ENCODE measurements around the gene DOLPP1.
"Not testable (repeated sequence)": the region's sequence is repeated elsewhere in the genome, so short reads cannot be mapped to it uniquely, and the experiment has no call there.

DOLPP1 gene, protein sequence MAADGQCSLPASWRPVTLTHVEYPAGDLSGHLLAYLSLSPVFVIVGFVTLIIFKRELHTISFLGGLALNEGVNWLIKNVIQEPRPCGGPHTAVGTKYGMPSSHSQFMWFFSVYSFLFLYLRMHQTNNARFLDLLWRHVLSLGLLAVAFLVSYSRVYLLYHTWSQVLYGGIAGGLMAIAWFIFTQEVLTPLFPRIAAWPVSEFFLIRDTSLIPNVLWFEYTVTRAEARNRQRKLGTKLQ

DNA sequence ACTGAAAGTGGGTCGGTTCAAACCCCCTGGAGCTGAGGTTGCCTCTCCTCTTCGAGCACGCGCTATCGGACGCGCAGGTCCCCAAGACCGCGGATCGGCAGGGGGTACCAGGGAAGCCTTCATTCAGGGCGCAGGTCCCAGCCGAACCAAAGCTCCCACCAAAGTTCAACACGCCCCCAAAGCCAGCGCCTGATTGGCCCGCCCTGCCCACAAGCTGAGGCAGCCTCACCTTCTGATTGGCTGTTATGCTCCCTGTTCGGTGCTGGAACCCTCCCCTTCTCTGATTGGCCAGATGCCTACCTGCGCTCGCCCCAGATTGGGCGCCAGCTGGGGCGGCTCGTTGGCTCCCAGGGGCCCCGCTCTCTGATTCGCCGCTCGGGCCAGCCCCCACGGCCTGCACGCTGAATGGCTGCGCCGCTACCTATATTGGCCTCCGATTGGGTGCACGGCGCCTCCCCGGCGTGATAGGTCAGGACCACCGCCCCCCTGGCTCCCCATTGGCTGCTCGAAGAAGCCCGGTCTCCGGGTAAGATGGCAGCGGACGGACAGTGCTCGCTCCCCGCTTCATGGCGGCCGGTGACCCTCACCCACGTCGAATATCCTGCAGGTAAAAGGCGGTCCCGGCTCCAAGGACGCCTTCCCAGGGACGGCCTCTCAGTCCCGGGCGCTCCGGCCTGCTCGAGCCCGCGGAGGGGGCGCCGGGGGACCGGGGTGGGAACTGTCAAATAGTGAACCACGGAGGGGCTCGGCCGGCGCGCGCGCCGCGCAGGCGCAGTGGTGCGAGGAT is at the start of gene DOLPP1:
Gene DOLPP1, plus strand, starts transcription at position 511 of the 787 bp plus-strand sequence. Its CDS starts 21 bp downstream, at position 532.
- DNase-seq (ENCODE audit: low spot score) = peak; percentile 99

DNA sequence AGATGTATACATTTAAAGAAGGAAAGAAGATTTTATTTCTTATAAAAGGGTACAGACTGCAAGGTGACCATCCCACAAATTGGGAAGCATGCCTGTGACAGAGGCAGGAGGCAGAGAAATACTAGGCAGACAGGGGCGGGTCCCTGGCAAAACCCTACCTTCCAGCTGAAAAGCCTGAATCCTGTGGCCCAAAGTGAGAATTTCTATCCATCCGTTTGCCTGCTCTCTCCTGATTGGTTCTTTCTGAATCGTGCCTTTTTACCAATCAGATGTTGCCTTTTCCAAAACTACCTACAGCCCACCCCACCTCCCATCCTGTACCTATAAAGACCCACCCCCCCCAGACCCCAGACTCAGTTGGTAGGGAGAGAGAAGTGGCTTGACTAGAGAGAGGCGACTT is 49.4 kb upstream of the DOLPP1 start:
- peak; percentile 6 for DNase-seq (ENCODE audit: low spot score)

DNA sequence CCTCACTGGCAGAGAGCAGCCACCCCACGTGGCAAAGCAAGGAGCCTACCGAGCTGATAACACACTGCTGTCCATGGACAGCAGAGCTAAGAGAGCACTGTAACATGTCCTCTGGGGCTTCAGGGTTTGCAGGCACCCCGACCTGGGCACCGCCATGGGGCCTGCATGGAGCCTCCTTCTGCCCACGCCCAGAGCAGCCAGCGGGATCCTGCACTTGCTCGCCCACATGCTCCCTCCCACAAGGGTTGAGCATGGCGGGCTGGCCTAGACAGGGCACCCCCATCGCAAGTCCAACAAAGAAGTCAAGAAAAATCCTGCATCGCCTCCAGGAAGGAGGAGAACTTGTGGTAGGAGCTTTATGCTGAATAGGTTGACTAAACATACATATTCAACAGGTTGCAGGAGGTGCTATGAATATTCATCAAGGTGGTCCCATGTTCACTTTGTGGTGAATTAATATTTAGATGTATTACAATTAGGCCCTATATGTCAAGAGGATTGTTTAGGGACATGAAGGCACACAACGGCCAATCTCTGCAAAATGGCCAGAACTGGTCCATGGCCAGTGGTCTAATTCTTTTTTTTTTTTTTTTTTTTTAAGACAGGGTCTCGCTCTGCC is 48.3 kb upstream of the DOLPP1 start:
- no peak for DNase-seq (ENCODE audit: low spot score)

DNA sequence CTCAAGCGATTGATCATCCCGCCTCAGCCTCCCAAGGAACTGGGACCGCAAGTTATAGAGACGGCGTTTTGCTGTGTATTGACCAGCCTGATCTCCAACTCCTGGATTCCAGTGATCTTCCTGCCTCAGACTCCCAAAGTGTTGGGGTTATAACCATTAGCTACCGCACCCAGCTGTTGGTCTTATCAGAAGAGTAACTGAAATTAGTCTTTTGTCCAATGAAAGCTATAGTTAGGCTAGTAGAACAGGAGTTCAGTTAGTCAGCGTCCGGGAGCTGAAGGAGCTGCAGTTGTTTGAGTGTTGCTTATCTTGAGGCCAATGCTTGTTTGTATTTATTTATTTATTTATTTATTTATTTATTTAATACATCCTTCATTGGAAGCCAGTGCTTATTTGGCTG is 47.7 kb upstream of the DOLPP1 start:
- no peak for DNase-seq (ENCODE audit: low spot score)

DNA sequence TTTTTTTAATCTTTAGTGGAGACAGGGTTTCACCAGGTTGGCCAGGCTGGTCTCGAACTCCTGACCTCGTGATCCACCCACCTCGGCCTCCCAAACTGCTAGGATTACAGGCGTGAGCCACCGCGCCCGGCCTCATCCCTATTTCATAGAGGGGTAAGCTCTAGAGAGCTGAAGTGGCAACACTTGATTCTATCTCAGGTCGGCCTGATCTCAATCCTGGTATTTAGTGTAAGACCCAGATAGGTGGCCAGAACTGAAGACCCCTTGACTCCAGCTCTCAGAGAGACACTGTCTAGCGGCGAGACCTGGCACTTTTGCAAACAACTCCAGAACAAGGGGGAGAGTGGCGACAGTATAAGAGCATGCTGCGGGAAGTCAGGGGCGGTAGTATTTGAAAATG is 45.1 kb upstream of the DOLPP1 start:
- not testable (repeated sequence) for DNase-seq (ENCODE audit: low spot score)

DNA sequence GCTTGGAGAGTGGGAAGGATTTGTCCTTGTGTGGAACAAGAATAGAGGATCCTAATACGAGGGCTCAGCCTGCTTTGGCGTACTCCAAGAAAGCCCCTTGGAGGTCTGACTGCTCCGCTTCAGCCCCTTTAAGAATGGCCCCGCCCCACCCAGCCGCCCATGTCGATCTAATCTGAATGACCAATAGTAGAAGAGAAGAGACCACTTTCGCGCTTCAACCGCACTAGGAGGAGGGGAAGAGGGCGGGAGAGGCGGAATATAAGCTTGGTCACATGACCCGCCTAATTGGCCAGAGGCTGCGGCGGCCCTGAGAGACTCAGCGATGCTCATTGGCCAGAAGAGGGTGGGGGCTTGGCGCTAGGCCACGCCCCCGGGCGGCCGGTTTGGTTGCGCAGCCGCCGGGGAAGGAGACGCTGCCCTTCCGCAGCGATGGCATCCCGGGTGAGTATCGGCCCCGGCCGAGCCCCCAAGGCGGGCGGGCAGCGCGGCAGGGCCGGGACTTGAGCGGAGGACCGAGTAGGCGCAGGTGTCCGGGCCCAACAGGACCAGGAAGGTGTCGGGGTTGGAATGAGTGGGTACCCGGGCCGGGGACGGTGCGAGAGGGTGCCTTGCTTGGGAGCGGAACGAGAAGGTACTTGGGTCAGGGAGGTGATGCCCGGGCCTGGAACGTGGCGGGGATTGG is 44.5 kb upstream of the DOLPP1 start, which contains the start of gene MIGA2:
Gene MIGA2, plus strand, starts transcription at position 386 of the 682 bp plus-strand sequence. CDS start 3,969 bp downstream, outside the sequence.
- DNase-seq (ENCODE audit: low spot score) = peak; percentile 99

DNA sequence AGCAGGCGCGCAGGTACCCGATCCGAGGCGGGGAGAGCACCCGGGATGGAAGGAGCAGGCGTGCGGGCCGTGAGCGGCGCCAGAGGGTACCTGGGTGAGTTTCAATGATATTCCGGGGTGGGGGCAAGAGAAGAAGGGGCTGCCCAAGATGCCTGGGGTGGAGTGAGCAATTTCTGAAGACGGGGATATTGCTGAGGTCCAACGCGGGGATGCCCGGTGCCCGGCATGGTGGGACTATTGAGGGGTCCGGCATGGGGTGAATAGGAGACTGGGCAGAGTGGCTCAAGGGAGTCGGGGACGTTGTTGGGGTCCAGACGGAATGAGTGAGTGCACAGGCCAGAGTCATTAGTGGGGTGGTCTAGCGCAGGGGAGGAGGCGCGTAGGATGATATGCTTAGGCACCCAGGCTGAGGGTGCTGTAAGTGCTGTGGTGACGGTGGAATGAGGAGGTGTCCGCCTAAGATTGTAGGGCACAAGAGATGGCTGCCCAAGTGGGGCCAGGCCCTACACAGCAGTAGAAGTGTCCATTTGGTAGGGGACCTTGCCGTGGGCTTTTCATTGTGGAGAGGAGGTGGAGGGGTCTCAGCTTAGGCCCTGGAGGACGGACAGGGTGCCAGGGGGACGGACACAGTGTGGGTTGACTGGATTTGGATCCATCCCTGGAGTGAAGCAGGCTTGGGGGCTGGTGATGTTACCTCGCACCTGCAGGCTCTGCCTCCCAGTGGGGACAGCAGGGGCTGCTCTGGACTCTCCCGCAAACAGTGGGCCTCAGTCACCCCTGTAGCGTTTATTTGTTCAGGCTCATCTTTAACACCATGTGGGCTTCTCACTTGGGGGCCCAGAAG is 43.8 kb upstream of the DOLPP1 start:
- DNase-seq (ENCODE audit: low spot score) = no peak

DNA sequence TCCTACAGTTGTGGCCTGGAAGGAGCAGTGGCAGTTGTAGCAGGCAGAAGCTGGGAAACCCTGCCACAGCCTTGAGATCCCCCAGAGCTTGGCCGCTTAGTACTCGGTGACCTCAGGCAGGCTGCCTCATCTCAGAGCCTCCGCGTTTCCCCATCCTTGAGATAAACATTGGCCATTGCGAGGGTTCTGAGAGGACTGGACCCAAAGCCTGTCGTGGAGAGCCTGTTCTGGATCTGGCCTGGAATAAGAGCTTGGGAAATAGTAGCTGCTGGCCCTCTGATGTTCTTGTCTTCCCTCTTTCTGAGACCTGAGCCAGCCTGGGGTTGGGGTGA is 43.2 kb upstream of the DOLPP1 start:
- DNase-seq (ENCODE audit: low spot score) = no peak

DNA sequence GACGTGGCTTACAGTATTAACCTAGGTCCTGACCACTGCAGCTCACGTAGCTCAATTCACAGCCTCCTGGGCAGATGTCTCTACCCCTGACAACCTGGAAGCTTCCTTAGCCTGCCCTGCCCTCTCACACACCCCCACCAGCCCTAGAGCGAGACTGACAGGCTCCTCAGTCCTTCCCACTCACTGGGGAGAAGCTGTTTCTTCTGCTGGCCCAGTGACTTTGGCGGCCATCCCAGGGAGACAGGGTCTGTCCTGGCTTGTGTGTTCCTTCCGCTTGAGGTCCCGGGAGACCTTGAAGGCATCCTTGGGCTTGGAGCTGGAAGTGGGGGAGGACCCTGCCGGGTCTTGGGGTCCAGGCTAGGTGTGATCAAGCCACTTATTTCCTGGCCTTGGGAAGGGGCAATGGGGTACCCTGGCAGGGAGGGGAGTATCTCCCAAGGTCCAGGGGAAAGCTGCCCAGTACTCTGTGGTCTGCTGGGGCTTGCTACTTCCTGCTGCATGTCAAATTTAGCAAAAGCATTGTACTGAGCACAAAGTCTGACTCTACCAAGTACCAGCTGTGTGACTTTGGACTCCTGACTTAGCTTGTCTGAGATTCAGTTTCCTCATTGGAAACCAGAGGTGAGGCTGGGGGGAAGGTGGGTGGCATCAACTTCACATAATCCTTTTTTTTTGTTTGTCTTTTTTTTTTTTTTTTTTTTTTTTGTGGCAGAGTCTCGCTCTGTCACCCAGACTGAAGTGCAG is 42.6 kb upstream of the DOLPP1 start:
- DNase-seq (ENCODE audit: low spot score) = no peak

DNA sequence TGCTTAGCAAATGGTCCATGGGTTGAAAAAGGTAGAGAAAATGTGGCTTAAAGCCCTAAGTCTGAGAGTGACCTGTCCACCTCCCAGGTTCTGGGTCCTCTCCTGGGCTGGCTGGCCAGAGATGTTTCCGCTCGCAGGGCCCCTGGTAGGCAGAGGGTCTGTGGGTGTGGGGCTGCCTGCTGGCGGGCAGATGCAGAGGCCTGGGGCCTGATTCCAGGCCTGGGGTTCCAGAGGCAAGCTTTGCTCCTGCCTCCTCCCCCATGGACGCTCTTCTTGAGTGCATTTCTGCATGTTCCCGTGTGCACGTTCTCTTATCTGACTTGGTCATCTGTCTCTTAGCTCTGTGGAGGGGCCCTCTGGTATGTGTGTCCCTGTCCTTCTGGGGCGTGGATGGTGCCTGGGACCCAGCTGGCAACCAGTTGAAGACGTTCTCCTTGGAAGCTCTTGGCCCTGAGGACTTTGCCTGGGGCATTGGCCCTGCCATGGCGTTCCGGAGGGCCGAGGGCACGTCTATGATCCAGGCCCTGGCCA is 40.7 kb upstream of the DOLPP1 start:
- DNase-seq (ENCODE audit: low spot score) = no peak

DNA sequence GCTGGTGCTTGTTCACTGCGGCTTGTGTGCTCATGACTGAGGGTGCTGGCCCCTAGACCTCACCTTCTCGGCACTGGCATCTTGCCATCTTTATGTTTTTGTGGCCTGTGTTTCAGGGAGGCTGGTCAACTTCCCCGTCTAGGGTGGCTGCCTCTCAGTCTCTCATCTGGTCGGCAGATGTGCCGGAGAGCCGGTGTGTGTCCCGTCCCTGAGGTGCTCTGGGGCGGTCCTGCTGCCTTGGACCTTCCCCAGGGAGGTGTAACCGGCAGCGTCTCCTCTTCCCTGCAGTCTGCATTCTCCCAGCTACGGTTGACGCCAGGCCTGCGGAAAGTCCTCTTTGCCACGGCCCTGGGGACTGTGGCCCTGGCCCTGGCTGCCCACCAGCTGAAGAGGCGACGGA is 38.9 kb upstream of the DOLPP1 start:
- no peak for DNase-seq (ENCODE audit: low spot score)

DNA sequence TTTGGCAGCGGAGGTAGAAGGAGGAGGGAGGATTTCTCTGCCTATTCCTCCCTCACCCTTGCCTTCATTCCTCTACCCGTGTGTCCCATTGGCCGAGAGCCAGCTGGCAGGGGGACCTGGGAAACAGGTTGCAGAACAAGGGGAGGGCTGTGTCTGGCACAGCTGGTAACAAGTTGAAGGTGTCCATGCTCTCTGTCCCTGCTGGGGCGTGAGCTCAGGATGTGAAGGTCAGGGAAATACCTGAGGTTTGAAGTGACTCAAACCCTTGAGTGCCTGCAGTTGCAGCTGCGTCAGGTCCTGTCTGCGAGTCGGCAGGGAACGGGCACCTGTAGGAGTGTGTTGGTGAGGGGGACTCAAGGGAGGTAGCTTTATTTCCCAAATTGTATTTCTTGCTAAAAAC is 28.3 kb upstream of the DOLPP1 start:
- peak; percentile 63 for DNase-seq (ENCODE audit: low spot score)

DNA sequence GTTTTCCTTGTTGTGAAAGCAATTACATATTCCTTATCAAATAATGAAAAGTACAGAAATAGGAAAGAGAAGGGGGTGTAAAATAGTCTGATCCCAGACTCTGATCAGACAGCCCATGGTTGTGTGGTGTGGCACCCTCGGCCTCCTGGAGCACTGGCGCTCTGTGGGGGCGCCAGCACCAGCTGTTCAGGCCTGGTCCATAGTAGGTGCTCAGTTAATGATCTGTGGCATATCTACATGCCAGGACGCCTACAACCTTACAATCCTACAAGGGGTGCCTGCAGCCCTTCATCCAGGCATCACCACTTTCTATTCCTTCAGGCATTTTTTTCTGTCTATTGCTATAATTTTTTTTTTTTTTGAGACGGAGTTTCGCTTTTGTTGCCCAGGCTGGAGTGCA is 27.9 kb upstream of the DOLPP1 start:
- DNase-seq (ENCODE audit: low spot score) = no peak

DNA sequence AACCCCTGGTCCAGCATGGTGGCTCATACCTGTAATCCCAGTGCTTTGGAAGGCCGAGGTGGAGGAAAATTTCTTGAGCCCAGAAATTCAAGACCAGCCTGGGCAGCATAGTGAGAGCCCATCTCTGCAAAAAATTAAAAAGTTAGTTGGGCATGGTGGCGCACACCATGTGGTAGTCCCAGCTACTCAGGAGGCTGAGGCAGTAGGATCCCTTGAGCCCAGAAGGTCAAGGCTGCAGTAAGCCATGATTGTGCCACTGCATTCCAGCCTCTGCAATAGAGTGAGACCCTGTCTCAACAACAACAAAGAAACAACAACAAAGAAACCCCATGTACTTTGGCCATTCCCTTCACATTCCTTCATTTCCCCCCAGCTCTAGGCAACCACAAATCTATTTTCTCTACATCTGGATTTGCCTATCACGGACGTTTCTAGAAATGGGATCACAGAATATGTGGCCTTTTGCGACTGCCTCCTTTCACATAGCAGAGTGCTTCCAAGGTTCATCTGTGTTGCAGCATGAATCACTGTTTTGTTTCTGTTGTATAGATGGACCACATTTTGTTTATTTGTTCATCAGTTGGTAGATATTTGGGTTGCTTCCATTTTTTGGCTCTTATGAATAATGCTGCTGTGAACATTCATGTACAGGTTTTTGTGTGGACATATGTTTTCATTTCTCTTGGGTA is 26.6 kb upstream of the DOLPP1 start:
- no peak for DNase-seq (ENCODE audit: low spot score)

DNA sequence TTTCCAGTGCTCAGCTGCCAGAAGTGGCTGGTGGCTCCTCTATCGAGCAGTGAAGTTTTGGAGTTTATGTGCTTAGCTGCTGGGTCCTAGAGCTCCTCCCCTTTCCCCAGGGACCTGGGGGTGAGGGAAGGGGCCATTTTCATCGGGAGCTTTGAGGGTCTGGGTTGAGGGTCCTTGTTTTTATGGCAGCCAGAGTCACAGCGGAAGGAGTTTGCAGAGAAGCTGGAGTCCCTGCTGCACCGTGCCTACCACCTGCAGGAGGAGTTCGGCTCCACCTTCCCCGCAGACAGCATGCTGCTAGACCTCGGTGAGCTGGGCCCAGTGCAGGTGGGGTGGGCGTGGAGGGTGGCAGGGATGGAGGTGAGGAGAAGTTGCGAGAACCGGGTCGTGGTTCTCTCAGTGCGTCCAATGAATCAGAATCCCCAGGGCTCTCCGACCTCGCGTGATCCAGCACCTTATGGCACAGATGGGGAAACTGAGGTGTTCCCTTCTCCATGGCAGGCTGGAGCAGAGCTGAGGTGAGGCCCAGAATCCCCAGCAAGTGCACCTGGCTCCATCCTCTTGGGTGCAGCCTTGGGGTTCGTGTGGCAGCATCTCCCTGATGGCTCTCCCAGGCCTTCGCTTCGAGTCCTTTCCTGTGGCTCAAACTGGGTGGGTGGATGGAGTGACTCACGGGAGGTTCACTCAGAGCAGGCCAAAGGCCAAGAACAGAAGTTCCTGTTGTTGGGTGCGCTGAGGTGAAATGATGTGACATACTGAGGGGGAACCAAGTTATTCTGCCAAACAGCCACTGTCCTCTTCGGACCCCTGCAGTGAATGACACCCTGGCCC is 21.7 kb upstream of the DOLPP1 start:
- no peak for DNase-seq (ENCODE audit: low spot score)

DNA sequence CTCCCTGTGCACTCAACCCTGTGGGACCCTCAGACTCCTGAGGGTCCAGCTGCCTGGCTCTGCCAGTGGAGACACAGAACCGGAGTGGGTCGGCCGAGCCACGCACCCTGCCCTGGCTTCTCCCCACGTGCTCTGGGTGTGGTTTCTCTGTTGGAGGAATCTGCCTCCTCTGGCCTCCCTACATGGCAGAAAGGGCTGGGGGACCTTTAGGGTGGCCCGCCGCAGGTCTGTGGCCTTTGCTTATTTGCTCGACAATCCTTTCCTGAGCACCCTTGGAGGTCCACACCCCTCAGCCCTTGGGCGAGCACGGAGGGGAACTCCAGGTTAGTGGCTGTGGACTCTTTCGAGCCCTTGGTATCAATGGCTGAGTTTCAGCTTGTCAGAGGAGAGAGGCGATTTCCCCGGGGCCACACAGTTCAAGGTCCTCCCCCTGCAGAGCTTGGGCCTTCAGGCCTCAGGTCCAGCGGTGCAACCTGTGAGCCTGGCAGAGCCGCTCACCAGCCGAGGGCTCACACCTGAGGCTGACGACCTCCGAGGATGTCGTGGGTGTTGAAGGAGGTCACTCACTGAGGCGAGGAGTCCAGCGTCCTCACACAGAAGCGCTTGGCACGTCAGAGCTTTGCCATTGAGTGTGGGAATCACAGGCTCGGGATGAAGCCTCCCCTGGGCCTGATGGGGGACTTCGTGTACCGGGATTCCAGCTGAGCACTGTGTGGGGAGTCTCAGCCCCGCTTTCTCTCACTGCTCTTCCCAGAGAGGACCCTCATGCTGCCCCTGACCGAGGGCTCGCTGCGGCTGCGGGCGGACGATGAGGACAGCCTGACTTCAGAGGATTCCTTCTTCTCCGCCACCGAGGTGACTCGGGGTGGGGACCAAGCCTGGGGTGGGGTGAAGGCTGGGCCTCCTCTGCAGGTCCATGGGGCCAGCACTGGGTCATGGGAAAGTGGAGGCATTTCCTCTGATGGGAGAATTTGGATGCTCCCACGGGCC is 20.8 kb upstream of the DOLPP1 start:
- no peak for DNase-seq (ENCODE audit: low spot score)

DNA sequence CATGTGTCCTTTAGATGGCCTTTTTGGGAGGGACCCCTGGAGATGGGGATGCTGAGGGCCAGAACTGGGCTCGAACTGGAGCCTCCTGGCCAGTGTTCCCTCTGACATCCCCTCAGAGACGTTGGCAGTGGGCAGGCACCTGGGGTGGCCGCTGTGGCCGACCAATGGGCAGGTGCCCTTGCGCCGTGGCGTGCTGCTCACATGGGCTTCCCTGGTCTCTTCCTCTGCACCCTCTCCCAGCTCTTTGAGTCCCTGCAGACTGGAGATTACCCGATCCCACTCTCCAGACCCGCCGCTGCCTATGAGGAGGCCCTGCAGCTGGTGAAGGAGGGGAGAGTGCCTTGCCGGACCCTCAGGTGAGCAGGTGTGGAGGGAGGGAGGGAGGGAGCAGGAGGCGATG is 19.9 kb upstream of the DOLPP1 start:
- no peak for DNase-seq (ENCODE audit: low spot score)

DNA sequence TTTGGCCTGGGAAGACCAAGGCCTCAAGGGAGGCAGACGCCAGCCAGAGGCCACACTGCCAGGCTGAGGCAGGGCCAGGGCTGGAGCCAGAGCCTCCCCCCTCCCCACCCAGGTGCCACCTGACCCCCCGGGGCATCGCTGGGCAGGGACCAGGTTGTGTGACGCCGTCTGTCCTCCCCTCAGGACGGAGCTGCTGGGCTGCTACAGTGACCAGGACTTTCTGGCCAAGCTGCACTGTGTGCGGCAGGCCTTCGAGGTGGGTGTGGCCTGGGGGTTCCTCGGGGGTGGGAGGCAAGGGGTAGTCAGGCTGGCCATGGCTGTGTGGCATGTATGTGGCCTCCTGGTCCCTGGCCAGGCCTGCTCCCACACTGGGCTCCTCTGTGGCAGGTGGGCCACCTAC is 17.9 kb upstream of the DOLPP1 start:
- DNase-seq (ENCODE audit: low spot score) = no peak
